Lower leg skin (tissue), 4 donors: ENCODE data around the gene NMT1. TPM values are rescaled to one million over a fixed set of nuclear protein-coding genes. Genes with fewer than 3 reads are reported as not detected.
A peak's percentile ranks its signal among the peaks of the same experiment; 100 is the strongest.
"Not testable (repeated sequence)": the region's sequence is repeated elsewhere in the genome, so short reads cannot be mapped to it uniquely, and the experiment has no call there.

Experiments used
- DNase-seq, 2 donors: peaks; one replicate each; pipeline ENCODE4 v3.0.0-alpha.2; 2019; ENCODE audit warnings: low spot score in 2 of 2
- H3K4me3 ChIP-seq: fragments of 200-600 bp; sonication (generic); 2 replicates; pipeline ENCODE4 v1.5.1; 2017; ENCODE audit warnings: mild to moderate bottlenecking, low read depth; ENCODE audit not compliant: poor library complexity, severe bottlenecking
- CTCF ChIP-seq, 3 donors: fragments of 450-650 bp; IDR thresholded peaks; one replicate each; pipeline ENCODE4 v1.5.1; 2016; ENCODE audit warnings: antibody characterized with exemption in 3 of 3, mild to moderate bottlenecking in 3 of 3, moderate library complexity in 2 of 3
- POLR2A ChIP-seq, 2 donors: fragments of 450-650 bp; IDR thresholded peaks; one replicate each; pipeline ENCODE4 v1.6.1; 2016 to 2017; ENCODE audit warnings: antibody characterized with exemption in 2 of 2, mild to moderate bottlenecking in 1 of 2, moderate library complexity in 1 of 2
- WGBS, 2 donors: methylation state at CpG; one replicate each; pipeline ENCODE4 v1.1.5; 2018; 5-methylcytosine and 5-hydroxymethylcytosine counted together
- intact Hi-C: fragments of 100-400 bp; cut with DNase I; formaldehyde crosslinking; loops from one replicate; pipeline ENCODE4 v1.15.0; 2023; ENCODE audit warnings: low total_unique reads
- total RNA-seq, 4 donors: library from RNA; depleted of rRNA; stranded (reverse); fragments of >200 nt; gene quantifications; one replicate each; pipeline ENCODE4 v1.1.0, GENCODE V29; 2016

NMT1 gene
- total RNA-seq, 4 donors from 2014 or later, result 37.3 to 101 (median 60.3) TPM

- intact Hi-C loops, result no loop called here
- DNase-seq, result peak; percentile 71 to 93
- TF ChIP-seq POLR2A (IDR thresholded peaks at IDR 0.05) (no peak), CTCF (IDR thresholded peaks at IDR 0.05) (peak in 1 of 3 donors; percentile 24)
- no peak overlapping the region for H3K4me3 ChIP-seq
- WGBS, 2 donors, result 50 to 55% methylated on average over 10 of the region's 15 CpGs
Observed at GRCh38 chr17:45123930-45124796, 63.0 kb downstream of the NMT1 start.

- DNase-seq, H3K4me3 ChIP-seq, intact Hi-C loops: not testable (repeated sequence)
- 50 to 57% methylated on average over 5 of the region's 5 CpGs for WGBS, 2 donors
Observed at GRCh38 chr17:45124797-45125122, 63.6 kb downstream of the NMT1 start.

- 95 to 98% methylated on average over 8 of the region's 8 CpGs for WGBS, 2 donors
- intact Hi-C loops, result no loop called here
- TF ChIP-seq CTCF (IDR thresholded peaks at IDR 0.05) (no peak), POLR2A (IDR thresholded peaks at IDR 0.05) (no peak)
Observed at GRCh38 chr17:45125509-45125908, 64.4 kb downstream of the NMT1 start.

GRCh38 chr17:45127207-45127547 lies 66.1 kb downstream of the NMT1 start:
- intact Hi-C loops, result no loop called here
- DNase-seq, result no peak
- H3K4me3 ChIP-seq, result no peak overlapping the region
- TF ChIP-seq POLR2A (IDR thresholded peaks at IDR 0.05), result no peak
- 66 to 74% methylated on average over 8 of the region's 8 CpGs for WGBS, 2 donors

More at GRCh38 chr17:45125509-45125908, 64.4 kb downstream of the NMT1 start:
- H3K4me3 ChIP-seq, result no peak overlapping the region
- DNase-seq, result no peak

GRCh38 chr17:45127548-45128300 lies 66.6 kb downstream of the NMT1 start:
- DNase-seq, result peak in 1 of 2 donors; percentile 94
- intact Hi-C loops, result no loop called here
- TF ChIP-seq CTCF (IDR thresholded peaks at IDR 0.05) (peak in 1 of 3 donors; percentile 57), POLR2A (IDR thresholded peaks at IDR 0.05) (no peak)
- H3K4me3 ChIP-seq, result no peak overlapping the region
- WGBS, 2 donors, result 22 to 28% methylated on average over 18 to 20 of the region's 20 CpGs

- TF ChIP-seq CTCF (IDR thresholded peaks at IDR 0.05) (no peak), POLR2A (IDR thresholded peaks at IDR 0.05) (no peak)
- H3K4me3 ChIP-seq, result no peak overlapping the region
- intact Hi-C loops, result no loop called here
- WGBS, 2 donors, result 69 to 83% methylated on average over 3 to 5 of the region's 5 CpGs
- DNase-seq, result no peak
Observed at GRCh38 chr17:45128331-45128730, 67.2 kb downstream of the NMT1 start.
